SJSA1 (cell line): Measurements from ENCODE around the gene HIRA. TPM values are rescaled to one million over a fixed set of nuclear protein-coding genes. Genes with fewer than 3 reads are reported as not detected.

Source experiments
- DNase-seq, 2 experiments: peaks; one replicate each; pipeline ENCODE4 v3.0.0-alpha.2; 2015 to 2020; ENCODE audit warnings: low spot score in 2 of 2, low read depth in 1 of 2
- H3K27ac ChIP-seq: fragments of 250-450 bp; sonication (Bioruptor Pico); 2 replicates; pipeline ENCODE4 v1.5.1; 2020; ENCODE audit warnings: mild to moderate bottlenecking, moderate library complexity
- H3K27me3 ChIP-seq: fragments of 250-450 bp; sonication (Bioruptor Pico); replicated peaks from 2 replicates; pipeline ENCODE4 v1.5.1; 2020; ENCODE audit warnings: mild to moderate bottlenecking, moderate library complexity
- H3K36me3 ChIP-seq: fragments of 250-450 bp; sonication (Bioruptor Pico); 2 replicates; pipeline ENCODE4 v1.5.1; 2020; ENCODE audit warnings: mild to moderate bottlenecking
- H3K4me1 ChIP-seq: fragments of 250-450 bp; sonication (Bioruptor Pico); replicated peaks from 2 replicates; pipeline ENCODE4 v1.6.1; 2021; ENCODE audit warnings: mild to moderate bottlenecking
- H3K4me3 ChIP-seq: fragments of 250-450 bp; sonication (Bioruptor Pico); 2 replicates; pipeline ENCODE4 v1.5.1; 2020; ENCODE audit warnings: mild to moderate bottlenecking
- H3K9me3 ChIP-seq: fragments of 250-450 bp; sonication (Bioruptor Pico); replicated peaks from 2 replicates; pipeline ENCODE4 v1.5.1; 2020; ENCODE audit warnings: mild to moderate bottlenecking
- total RNA-seq: library from RNA; depleted of rRNA; stranded (reverse); fragments of >200 nt; shearing (Covaris generic); gene quantifications from 2 replicates; pipeline ENCODE4 v1.2.3, GENCODE V29; 2014

Gene HIRA
- total RNA-seq, 1 experiment from 2014 or later: 17.2 TPM

- Histone ChIP-seq H3K36me3 (peaks cover 83% of the 10 kb centered on the region), H3K9me3 (no peaks in the 10 kb centered on the region), H3K4me3 (no peak overlapping the region), H3K27ac (no peak overlapping the region), H3K4me1 (peaks cover 11% of the 10 kb centered on the region), H3K27me3 (no peaks in the 10 kb centered on the region)
- DNase-seq: no peak
Observed at GRCh38 chr22:19352766-19353165, 78.8 kb downstream of the HIRA start.

- peaks cover 88% of the 10 kb centered on the region for H3K36me3 ChIP-seq
Observed at GRCh38 chr22:19352217-19352616, 79.3 kb downstream of the HIRA start.

GRCh38 chr22:19351604-19352003 lies 79.9 kb downstream of the HIRA start:
- Histone ChIP-seq H3K36me3 (peaks cover 87% of the 10 kb centered on the region), H3K4me1 (peaks cover under 1% of the 10 kb centered on the region), H3K27me3 (no peaks in the 10 kb centered on the region), H3K4me3 (no peak overlapping the region), H3K9me3 (no peaks in the 10 kb centered on the region), H3K27ac (no peak overlapping the region)
- DNase-seq: no peak

More at GRCh38 chr22:19352217-19352616, 79.3 kb downstream of the HIRA start:
- Histone ChIP-seq H3K4me3 (no peak overlapping the region), H3K27me3 (no peaks in the 10 kb centered on the region), H3K27ac (no peak overlapping the region), H3K4me1 (peaks cover 7% of the 10 kb centered on the region), H3K9me3 (no peaks in the 10 kb centered on the region)
- no peak for DNase-seq

- Histone ChIP-seq H3K27ac (no peak overlapping the region), H3K9me3 (no peaks in the 10 kb centered on the region)
Observed at GRCh38 chr22:19350947-19351346, 80.6 kb downstream of the HIRA start.

GRCh38 chr22:19350476-19350859 lies 81.1 kb downstream of the HIRA start:
- H3K9me3 ChIP-seq: no peaks in the 10 kb centered on the region
- H3K36me3 ChIP-seq: peaks cover 79% of the 10 kb centered on the region
- no peak overlapping the region for H3K4me3 ChIP-seq
- no peaks in the 10 kb centered on the region for H3K4me1 ChIP-seq
- no peak overlapping the region for H3K27ac ChIP-seq
- no peak for DNase-seq
- H3K27me3 ChIP-seq: no peaks in the 10 kb centered on the region

More at GRCh38 chr22:19350947-19351346, 80.6 kb downstream of the HIRA start:
- DNase-seq: no peak
- no peak overlapping the region for H3K4me3 ChIP-seq
- H3K36me3 ChIP-seq: peaks cover 83% of the 10 kb centered on the region
- no peaks in the 10 kb centered on the region for H3K4me1 ChIP-seq
- H3K27me3 ChIP-seq: no peaks in the 10 kb centered on the region

GRCh38 chr22:19349778-19350475 lies 81.6 kb downstream of the HIRA start:
- no peak for DNase-seq
- Histone ChIP-seq H3K36me3 (peaks cover 82% of the 10 kb centered on the region), H3K9me3 (no peaks in the 10 kb centered on the region), H3K4me1 (no peaks in the 10 kb centered on the region), H3K27me3 (no peaks in the 10 kb centered on the region), H3K27ac (no peak overlapping the region), H3K4me3 (no peak overlapping the region)

- no peak for DNase-seq
- no peak overlapping the region for H3K27ac ChIP-seq
- H3K27me3 ChIP-seq: no peaks in the 10 kb centered on the region
- H3K9me3 ChIP-seq: no peaks in the 10 kb centered on the region
- peaks cover 64% of the 10 kb centered on the region for H3K36me3 ChIP-seq
- H3K4me1 ChIP-seq: no peaks in the 10 kb centered on the region
- no peak overlapping the region for H3K4me3 ChIP-seq
Observed at GRCh38 chr22:19346677-19347265, 84.8 kb downstream of the HIRA start.

- H3K4me3 ChIP-seq: no peak overlapping the region
- no peaks in the 10 kb centered on the region for H3K9me3 ChIP-seq
- DNase-seq: no peak
- H3K4me1 ChIP-seq: no peaks in the 10 kb centered on the region
- no peak overlapping the region for H3K27ac ChIP-seq
- peaks cover 58% of the 10 kb centered on the region for H3K36me3 ChIP-seq
- H3K27me3 ChIP-seq: no peaks in the 10 kb centered on the region
Observed at GRCh38 chr22:19344420-19344819, 87.1 kb downstream of the HIRA start.

- peaks cover 58% of the 10 kb centered on the region for H3K36me3 ChIP-seq
- H3K4me3 ChIP-seq: no peak overlapping the region
- H3K27me3 ChIP-seq: no peaks in the 10 kb centered on the region
- no peak overlapping the region for H3K27ac ChIP-seq
- no peaks in the 10 kb centered on the region for H3K4me1 ChIP-seq
- DNase-seq: no peak
- no peaks in the 10 kb centered on the region for H3K9me3 ChIP-seq
Observed at GRCh38 chr22:19343470-19343869, 88.1 kb downstream of the HIRA start.

- Histone ChIP-seq H3K27me3 (no peaks in the 10 kb centered on the region), H3K27ac (no peak overlapping the region), H3K9me3 (peaks cover 5% of the 10 kb centered on the region; the same call in 1 of the 2 replicates), H3K4me1 (no peaks in the 10 kb centered on the region), H3K36me3 (peaks cover 61% of the 10 kb centered on the region), H3K4me3 (no peak overlapping the region)
- no peak for DNase-seq
Observed at GRCh38 chr22:19341500-19341899, 90.0 kb downstream of the HIRA start.

GRCh38 chr22:19337137-19337536 lies 94.4 kb downstream of the HIRA start:
- DNase-seq: no peak
- H3K4me3 ChIP-seq: no peak overlapping the region
- H3K9me3 ChIP-seq: peaks cover 8% of the 10 kb centered on the region; the same call in 1 of the 2 replicates
- peaks cover 73% of the 10 kb centered on the region for H3K36me3 ChIP-seq
- no peak overlapping the region for H3K27ac ChIP-seq
- no peaks in the 10 kb centered on the region for H3K27me3 ChIP-seq
- no peaks in the 10 kb centered on the region for H3K4me1 ChIP-seq

- no peaks in the 10 kb centered on the region for H3K27me3 ChIP-seq
- no peak overlapping the region for H3K27ac ChIP-seq
- no peak overlapping the region for H3K4me3 ChIP-seq
- H3K9me3 ChIP-seq: peaks cover 8% of the 10 kb centered on the region; the same call in 1 of the 2 replicates
- no peaks in the 10 kb centered on the region for H3K4me1 ChIP-seq
- DNase-seq: no peak
- peaks cover 74% of the 10 kb centered on the region for H3K36me3 ChIP-seq
Observed at GRCh38 chr22:19336133-19337075, 95.1 kb downstream of the HIRA start.

GRCh38 chr22:19331975-19332374 lies 99.6 kb downstream of the HIRA start:
- DNase-seq: no peak
- H3K9me3 ChIP-seq: 0 out of 2 replicates have a peak, but pooled peaks cover 3% of the 10 kb centered on the region
- H3K36me3 ChIP-seq: peaks cover 64% of the 10 kb centered on the region
- no peaks in the 10 kb centered on the region for H3K27me3 ChIP-seq
- no peaks in the 10 kb centered on the region for H3K4me1 ChIP-seq
- H3K4me3 ChIP-seq: no peak overlapping the region
- no peak overlapping the region for H3K27ac ChIP-seq

- no peaks in the 10 kb centered on the region for H3K4me1 ChIP-seq
- H3K9me3 ChIP-seq: 0 out of 2 replicates have a peak, but pooled peaks cover 3% of the 10 kb centered on the region
- peaks cover 59% of the 10 kb centered on the region for H3K36me3 ChIP-seq
- no peak overlapping the region for H3K27ac ChIP-seq
- H3K4me3 ChIP-seq: no peak overlapping the region
- DNase-seq: no peak
- no peaks in the 10 kb centered on the region for H3K27me3 ChIP-seq
Observed at GRCh38 chr22:19331474-19331873, 100.1 kb downstream of the HIRA start.
